ENCODE data around the gene ELANE.

DNA sequence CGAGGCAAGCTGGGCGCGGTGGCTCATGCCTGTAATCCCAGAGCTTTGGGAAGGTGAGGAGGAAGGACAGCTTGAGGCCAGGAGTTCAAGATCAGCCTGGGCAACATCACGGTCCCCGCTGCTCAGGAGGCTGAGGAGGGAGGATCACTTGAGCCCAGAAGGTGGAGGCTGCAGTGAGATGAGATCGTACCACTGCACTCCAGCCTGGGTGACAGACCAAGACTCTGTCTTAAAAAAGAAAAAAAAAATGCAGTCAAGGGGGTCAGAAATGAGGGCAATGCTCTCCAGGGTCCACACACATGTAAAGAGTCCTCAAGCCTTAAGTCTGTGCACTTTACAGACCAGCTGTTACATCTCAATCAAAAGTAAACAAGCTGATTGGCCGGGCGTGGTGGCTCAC lies 52.4 kb downstream of the ELANE start:
- TF ChIP-seq, protein P1, sequence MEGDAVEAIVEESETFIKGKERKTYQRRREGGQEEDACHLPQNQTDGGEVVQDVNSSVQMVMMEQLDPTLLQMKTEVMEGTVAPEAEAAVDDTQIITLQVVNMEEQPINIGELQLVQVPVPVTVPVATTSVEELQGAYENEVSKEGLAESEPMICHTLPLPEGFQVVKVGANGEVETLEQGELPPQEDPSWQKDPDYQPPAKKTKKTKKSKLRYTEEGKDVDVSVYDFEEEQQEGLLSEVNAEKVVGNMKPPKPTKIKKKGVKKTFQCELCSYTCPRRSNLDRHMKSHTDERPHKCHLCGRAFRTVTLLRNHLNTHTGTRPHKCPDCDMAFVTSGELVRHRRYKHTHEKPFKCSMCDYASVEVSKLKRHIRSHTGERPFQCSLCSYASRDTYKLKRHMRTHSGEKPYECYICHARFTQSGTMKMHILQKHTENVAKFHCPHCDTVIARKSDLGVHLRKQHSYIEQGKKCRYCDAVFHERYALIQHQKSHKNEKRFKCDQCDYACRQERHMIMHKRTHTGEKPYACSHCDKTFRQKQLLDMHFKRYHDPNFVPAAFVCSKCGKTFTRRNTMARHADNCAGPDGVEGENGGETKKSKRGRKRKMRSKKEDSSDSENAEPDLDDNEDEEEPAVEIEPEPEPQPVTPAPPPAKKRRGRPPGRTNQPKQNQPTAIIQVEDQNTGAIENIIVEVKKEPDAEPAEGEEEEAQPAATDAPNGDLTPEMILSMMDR (IDR thresholded peaks at IDR 0.05; ENCODE audit: poor library complexity): no peak
- TF ChIP-seq EZH2 (IDR thresholded peaks at IDR 0.05; ENCODE audit: borderline replicate concordance) (no peak), EZH2phosphoT487 (IDR thresholded peaks at IDR 0.05; ENCODE audit: low read depth, severe bottlenecking, unreplicated experiment) (no peak)

Data from hepatocyte (in vitro differentiated cells).